ENCODE measurements around the gene SLC10A7.

Gene SLC10A7

DNA sequence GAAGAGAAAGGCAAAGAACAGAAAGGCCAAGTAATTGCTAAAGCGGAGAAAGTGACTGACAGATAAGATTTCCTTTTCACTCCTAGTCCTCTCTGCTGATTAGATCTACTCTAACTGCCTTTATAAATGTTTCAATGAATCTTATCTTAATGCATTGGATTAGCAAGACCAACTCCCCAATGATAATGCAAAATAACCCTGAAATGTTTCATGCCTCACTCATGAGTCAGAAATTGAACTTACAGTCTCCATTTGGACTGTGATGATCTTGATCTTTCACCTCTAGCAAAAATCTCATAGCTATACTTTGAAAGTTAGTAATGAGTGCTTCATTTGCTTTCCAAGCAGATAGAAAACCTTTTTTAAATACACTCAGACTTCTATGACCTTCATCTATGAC is 26.5 kb downstream of the SLC10A7 start:
- DNase-seq (ENCODE audit: low read depth in 1 of 2, low spot score in 1 of 2) = no peak

DNA sequence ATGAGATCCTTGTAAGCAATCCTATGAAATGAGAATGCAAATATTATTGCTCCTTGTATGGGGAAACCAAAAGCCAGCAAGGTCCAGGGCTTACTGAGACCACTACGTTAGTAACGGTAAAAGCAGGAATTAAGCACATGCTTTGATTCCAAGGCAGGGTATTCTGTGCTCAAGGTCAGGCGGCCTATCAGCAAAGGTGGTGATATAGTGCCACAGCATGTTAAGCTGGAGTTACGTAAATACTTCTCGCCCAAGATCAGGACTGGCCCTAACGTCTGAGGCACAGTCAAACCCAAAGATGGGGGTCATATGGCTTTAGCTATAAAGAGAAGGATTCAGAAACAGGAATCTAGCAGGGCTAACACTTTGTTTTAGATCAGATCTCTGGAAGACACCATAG is 27.6 kb downstream of the SLC10A7 start:
- DNase-seq (ENCODE audit: low read depth in 1 of 2, low spot score in 1 of 2) = no peak

DNA sequence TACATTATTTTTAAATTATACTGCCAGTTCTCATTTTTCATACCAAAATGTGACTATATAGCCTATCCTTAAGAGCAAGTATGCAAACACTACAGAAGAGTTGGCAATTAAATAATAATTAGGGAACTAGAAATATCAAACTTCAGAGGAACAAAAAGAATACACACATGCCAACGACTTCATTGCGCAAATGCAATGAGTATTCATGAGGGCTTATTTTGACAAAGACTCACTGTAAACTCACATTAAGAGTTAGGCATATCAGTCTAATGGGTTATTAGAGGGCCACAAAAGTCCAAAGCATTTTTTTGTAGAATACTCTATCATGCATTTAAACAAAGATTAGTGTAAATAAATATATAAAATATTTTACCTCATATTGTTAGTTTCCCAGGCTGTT is 31.6 kb downstream of the SLC10A7 start:
- DNase-seq (ENCODE audit: low read depth in 1 of 2, low spot score in 1 of 2) = no peak

DNA sequence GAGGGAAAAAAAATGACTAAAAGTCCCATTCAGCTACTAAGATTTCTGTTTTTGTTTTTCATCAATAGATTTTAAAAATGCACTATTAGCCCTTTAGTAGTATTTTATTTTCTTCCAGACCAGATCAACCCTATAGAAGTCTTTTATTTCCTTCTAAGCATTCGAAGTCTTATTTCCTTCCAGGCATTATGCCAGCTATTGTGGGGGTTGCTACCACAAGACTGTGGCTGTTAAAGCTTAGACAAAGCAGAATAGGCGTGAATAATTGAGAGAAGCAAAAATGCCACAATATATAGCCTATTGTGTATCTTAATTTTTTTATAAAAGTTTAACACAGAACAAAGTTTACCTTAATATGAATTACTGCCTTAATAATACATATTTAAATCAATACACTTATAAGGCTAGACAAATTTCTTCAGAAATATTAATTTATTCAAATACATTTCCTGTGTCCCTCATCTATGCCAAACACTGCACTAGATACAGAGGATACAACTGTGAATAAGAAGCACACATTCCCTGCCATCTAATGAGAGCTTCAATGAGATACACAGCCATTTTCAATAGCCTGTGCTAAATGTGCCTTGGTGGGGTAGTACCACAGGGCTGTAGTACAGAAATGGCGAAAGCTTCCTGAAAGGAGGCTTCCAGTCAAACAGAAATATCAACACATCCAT is 33.1 kb downstream of the SLC10A7 start:
- DNase-seq (ENCODE audit: low read depth in 1 of 2, low spot score in 1 of 2) = no peak

DNA sequence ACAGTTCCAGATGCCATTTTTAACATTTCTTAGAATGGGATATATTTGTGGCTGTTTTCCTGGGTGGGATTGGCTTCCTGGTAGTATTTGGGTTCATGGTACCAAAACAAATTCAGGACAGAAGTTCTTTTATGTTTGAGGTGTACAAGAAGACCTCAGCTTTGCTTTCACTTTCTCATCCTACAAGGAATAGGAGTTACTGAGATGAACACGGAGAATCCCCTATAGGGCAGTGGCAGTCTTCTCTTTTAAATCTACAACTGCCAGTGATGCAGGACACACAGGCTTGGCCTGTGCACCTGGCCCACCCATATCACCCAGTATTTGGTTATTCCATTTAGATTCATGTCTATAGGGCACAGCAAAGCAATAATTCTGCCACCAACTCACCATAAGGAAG is 35.2 kb downstream of the SLC10A7 start:
- no peak for DNase-seq (ENCODE audit: low read depth in 1 of 2, low spot score in 1 of 2)

DNA sequence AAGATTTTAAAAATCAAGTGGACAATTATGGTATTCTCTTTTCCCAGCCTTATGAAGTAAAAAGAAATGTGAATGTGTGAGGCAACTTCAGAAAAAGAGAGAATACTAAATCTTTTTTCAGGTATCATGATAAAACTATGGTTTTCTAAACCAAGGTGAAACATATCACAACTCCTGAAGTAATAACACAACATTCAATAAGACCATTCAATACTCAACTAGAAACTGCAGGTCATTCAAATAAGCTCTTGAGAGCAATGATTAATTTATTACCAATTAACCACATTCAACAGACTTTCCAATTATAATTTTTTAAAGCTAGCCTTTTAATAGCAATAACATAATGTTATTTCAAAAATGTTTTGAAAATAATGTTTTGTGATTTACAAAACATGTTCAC is 35.8 kb downstream of the SLC10A7 start:
- no peak for DNase-seq (ENCODE audit: low read depth in 1 of 2, low spot score in 1 of 2)

DNA sequence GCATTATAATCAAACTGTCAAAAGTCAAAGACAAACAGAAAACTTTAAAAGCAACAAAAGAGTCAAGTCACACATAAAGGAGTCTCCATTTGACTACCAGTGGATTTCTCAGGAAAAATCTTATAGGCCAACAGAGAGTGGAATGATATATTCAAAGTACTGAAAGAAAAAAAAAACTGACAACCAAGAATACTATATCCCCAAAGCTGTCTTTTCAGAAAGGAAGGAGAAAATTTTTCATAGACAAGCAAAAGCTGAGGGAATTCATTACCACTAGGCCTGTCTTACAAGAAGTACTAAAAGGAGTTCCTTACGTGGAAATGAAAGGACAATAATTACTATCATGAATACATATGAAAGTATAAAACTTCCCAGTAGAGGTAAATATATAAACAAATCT is 39.0 kb downstream of the SLC10A7 start:
- DNase-seq (ENCODE audit: low read depth in 1 of 2, low spot score in 1 of 2) = no peak

DNA sequence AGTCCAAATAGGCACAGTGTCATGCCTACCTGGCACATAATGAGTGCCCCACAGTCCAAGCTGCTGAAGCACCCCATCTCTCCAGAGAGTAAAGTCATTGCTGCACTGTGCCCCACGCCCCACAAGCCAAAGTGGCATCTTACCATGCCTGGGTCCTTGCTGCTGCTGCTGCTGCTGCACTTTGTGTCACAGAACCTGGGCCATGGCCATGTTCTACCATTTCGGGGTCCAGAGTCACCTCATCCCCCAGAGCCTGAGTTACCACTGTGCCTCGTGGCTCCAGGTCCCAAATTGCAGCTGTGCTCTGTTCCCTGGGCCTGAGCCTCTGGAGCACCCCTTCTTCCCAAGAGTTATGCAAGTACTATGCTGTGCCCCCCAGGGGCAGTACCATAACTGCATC is 40.5 kb downstream of the SLC10A7 start:
- DNase-seq (ENCODE audit: low read depth in 1 of 2, low spot score in 1 of 2) = no peak

DNA sequence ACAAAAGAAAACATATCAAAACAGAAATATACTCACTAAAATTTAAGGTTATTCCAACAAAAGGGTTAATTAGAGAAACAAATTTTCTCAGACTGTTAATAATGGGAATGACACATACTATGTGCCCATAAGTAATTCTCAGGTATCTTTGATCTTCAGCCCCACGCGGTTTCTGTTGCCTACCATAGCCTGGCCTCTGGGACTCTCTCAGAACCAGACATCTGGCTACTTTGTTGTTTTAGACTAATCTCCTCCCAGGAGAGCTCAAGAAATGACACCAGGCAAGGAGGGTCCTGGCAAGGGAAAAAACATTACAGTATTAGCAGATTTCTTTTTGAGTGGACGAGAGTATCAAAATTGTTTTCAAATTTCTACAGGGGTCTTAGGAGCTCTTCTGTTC is 43.7 kb downstream of the SLC10A7 start:
- DNase-seq (ENCODE audit: low read depth in 1 of 2, low spot score in 1 of 2) = no peak

DNA sequence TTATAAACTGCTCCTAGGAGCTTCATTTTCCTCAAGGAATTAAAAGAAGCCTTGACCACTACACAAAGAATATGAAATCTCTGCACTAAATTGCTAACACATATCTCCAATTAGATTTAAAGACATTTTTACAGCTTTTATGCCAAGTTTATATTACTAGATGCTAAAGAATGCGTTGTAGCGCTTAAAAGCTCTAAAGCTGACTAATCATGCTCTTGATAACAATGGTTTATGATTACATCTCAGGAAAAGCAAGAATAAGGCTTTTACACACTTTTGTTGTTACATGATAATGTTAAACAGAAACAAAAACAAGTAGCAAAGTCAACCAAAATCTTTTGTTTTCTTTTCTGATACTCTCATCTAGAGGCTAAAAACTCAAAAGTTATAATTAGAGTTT is 44.7 kb downstream of the SLC10A7 start:
- no peak for DNase-seq (ENCODE audit: low read depth in 1 of 2, low spot score in 1 of 2)

DNA sequence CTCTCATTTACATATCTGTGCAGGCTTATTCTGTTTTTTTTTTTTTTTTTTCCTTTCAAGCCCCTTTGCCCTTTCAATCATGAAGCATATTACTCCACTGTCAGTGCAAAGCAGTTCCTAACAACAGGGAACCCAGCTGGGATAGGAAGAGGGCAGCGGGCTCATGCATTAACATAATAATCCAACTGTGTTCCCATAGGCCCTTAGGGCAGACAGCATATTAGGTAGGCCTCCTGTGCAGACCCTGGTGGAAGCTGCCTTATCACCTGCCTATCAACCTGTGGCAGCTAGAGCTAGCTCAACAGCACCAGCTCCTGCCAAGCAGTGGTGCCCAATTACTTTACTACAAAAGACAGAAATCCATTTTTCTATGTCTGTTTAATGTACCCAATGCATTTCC is 49.3 kb downstream of the SLC10A7 start:
- DNase-seq (ENCODE audit: low read depth in 1 of 2, low spot score in 1 of 2) = no peak

DNA sequence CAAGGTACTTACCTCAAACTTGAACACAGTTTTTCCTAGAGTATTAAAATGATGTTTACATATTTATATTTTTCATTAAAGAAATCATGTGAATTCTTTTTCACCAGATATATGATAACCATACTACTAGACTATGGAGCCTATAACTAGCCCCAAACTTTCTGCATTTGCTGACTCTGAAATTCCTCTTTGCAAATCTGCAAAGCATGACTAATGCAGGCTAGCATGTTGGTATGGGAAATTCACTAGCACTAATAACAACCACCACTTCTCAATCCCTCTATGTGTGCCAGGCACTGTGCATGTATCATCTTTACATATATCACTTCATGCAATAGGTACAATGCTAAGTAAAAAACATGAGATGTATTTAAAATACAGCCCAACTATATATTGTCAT is 51.1 kb downstream of the SLC10A7 start:
- DNase-seq (ENCODE audit: low read depth in 1 of 2, low spot score in 1 of 2) = no peak

DNA sequence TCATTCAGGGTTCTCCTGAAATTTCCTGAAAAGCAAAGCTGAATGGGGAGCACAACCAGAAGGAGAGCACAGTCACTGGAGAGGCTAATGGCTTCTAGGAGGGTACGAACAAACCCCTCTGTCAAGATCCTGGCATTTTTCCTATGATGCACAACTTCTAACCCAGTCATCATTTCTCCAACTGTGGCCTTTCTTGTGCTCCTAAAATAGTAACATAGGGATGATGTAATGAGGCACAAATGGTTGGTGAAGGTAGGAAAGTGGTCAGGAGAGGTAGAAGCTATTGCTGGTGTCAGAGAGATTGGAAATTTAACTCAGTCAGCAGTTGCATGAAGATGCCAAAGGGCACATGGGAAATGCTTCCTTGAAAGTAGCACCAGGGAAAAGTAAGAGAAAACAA is 52.7 kb downstream of the SLC10A7 start:
- DNase-seq (ENCODE audit: low read depth in 1 of 2, low spot score in 1 of 2) = no peak

DNA sequence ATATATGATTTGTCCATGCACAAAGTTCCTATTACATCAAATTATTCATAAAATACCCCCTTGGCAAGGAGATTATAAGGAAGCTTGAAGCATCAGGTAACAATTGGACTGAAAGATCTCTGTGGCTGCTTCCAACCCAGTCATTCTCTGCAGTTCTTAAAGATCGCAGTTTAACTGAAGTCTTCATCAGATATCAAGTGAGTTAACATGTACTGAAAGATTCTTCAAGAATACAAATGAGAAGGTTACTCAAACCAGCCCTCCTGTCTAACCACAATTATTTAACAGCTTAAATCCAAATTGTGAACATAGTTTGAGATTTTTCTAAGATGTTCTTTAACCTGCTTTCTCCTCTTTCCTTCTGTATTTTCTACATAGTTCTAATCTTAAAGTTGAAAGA is 56.1 kb downstream of the SLC10A7 start:
- DNase-seq (ENCODE audit: low read depth in 1 of 2, low spot score in 1 of 2) = no peak

DNA sequence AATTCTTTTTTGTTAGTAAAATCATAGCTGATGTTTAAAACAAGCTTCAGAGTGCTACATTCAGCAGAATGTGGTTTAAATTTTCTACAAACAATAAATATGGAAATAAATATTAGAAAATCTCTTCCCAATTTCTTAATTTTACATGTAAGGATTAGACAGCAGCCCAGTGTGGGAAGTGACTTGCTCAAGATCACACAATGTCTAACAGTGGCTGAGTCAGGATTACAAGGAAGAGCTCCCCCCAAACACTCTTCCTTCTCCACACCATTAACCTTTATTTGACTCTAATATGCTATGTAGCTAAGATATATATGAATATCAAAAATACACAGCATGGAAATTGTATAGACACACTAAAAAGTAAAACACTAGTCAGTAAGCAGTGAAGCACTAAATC is 59.5 kb downstream of the SLC10A7 start:
- no peak for DNase-seq (ENCODE audit: low read depth in 1 of 2, low spot score in 1 of 2)

DNA sequence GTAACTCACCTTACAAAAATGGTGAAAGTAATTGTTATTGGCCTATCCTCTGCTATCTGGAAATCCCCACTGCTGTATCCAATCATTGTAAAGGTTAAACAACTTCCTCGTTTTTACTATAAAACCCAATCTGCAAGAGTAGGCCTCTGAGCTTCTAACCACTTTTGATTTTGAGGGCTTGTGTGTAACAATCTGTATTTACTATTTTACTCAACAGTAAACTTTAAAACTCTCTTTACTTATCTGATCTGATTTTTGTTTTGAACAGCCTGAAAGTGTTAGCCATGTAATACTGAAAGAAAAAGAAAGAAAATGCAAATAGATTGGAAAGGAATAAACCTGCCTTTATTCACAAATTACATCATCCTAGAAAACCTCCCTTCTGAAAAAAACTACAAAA is 63.1 kb downstream of the SLC10A7 start:
- DNase-seq (ENCODE audit: low read depth in 1 of 2, low spot score in 1 of 2) = peak in 1 of 2 donors; percentile 13

DNA sequence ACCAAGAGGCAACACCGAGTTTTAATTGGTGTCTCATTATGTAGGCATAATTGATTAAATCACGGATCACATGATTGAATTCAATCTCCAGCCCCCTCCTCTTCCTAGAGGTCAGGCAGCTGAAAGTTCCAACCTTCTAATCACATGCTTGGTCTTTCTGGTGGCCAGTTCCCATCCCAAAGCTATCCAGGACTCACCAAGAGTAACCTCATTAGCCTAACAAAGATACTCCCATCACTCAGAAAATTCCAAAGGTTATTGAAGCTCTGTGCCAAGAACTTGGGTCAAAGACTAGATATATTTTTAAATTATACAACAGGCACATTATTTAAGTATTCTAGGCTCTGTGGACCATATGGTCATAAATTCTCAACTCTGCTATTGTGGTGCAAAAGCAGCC is 65.1 kb downstream of the SLC10A7 start:
- no peak for DNase-seq (ENCODE audit: low read depth in 1 of 2, low spot score in 1 of 2)

DNA sequence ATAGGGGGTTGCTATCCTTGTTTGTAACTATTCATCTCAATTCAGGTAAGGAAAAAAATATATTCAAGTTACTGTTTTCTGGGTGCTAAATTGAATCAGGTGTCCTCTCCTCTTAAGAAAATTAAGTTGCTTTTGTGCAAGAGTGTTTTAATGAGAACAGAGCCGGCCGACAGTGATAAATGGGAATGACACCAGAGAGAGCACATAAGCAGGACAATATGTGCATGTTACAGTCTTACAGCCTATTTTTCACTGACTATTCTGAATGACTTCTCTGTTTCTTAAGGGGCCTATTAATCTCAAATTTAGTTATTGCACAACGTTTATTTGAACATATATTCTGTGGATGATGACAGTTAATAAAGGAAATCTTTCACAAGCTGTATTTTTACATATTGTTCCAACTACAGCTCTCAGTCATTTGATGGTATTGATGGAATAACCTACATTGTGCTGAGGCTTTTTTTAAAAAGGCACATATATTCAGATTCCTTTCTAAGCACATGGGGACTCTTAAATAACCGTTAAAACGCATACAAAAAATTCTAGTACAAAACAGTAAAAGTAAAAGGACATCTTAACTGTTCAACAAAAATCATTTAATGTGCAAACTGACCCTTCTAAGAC is 68.4 kb downstream of the SLC10A7 start:
- DNase-seq (ENCODE audit: low read depth in 1 of 2, low spot score in 1 of 2) = no peak

DNA sequence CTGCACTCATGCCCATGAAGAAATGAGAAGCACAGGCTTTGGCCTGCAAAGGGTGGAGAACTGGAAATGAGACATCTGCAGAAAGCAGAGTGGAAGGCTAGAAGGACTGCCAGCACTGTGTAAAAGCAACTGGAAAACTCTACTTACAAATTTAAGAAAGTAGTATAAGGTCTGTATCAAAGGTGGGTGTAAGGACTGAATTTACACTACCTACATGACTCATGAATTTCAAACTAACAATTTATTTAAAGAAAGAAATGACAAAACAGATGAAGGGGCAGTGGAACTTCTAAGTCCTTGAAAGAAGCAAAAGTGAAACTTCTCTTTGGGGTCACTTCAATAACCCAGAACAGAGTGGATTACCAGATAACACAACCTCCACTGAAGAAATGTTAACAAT is 71.2 kb downstream of the SLC10A7 start:
- DNase-seq (ENCODE audit: low read depth in 1 of 2, low spot score in 1 of 2) = no peak

DNA sequence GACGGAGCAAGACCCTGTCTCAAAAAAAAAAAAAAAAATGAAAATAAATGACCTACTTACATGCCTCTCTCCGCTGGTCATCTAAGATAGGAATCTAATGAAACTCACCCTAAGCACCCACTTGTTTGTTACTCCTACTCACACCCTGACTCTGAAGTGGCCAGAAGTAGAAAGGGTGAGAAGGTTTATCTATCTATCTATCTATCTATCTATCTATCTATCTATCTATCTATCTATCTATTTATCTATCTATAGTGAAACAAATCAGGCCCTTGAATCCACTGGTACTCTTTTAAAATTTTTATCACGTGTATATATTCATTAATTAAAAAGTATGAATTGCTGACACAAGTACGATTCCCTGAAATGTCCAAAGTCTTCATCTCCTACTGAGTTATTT is 75.2 kb downstream of the SLC10A7 start:
- DNase-seq (ENCODE audit: low read depth in 1 of 2, low spot score in 1 of 2) = no peak

DNA sequence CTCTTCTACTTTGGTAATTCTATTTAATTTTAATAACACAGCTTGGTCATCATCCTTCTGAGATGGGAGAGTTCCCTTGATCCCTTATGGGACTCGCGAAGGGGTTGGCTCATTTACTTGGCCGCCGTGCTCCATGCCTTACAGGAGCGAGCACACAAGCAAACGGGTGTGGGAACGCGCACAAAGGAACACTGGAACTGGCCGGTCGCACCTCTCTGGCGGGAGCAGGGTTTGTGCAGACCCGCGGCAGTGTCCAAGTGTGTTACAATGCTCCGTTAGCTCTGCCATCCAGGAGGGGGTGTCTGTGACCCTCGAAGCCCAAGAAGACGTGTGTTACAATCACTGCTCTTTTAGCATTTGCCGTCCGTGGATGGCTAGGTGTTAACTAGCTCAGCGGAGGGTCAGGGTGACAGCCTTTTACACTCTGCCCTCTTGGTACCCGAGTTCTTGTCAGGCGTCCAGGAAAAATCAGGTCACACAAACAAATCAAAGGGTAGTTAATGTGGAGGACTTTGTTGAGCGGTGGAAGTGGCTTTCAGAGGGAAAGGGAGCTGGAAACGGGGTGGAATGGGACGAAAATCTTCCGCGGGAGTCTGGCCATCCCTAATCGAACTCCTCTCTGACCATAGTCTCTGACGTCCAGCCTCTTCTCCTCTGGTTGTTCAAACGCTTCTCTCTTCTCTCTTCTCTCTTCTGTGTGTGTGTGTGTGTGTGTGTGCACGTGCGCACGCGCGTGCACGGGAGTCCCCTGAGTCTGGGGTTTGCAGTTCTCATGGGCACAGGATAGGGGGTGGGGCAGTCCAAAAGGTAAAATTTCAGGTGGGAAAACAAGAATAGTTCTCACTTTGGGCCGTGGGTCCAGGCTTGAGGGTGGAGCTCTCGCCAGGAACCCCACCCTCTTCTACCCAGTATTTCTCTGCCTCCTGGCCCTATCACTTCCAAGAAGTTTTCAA is 76.3 kb downstream of the SLC10A7 start:
- no peak for DNase-seq (ENCODE audit: low read depth in 1 of 2, low spot score in 1 of 2)

DNA sequence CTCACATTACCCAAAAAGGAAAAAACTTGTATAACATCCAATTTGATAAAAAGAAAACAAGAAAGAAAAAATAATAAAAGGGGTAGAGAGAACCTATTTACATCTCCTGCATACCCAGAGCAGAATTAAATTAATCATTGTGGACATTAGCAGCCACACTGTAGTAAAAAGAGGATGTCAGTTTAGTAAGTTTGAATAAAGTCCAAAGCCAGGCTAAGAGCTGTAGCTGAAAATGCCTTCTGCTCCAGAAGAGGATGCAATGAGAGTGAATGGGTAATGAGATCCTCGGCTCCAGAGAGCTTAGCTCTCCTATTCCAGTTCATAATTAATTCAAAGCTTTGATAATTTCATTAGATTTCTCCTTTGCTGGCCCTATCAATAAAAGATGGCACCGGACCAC is 78.2 kb downstream of the SLC10A7 start:
- DNase-seq (ENCODE audit: low read depth in 1 of 2, low spot score in 1 of 2) = no peak
